Bronchial epithelial cell (primary cell): ENCODE data around the gene IQCH. TPM values are rescaled to one million over a fixed set of nuclear protein-coding genes. Genes with fewer than 3 reads are reported as not detected.

Experiments
- DNase-seq: peaks from one replicate; pipeline ENCODE4 v3.0.0-alpha.2; 2010; ENCODE audit warnings: low read depth
- FAIRE-seq: peaks from 2 replicates; lab custom pipeline; 2011; peaks lifted over from hg19 to GRCh38; lab: Jason Lieb, UNC
- H3K27me3 ChIP-seq: 2 replicates; pipeline ENCODE4 v1.5.1; 2011; ENCODE audit warnings: low read length; ENCODE audit not compliant: control insufficient read depth, insufficient read depth
- H3K36me3 ChIP-seq: 2 replicates; pipeline ENCODE4 v1.5.1; 2011; ENCODE audit warnings: low read length; ENCODE audit not compliant: control insufficient read depth, insufficient read depth
- H3K4me3 ChIP-seq: 2 replicates; pipeline ENCODE4 v1.5.1; 2011; ENCODE audit warnings: mild to moderate bottlenecking, low read depth, low read length, control low read depth
- CTCF ChIP-seq: IDR thresholded peaks from 2 replicates; pipeline ENCODE4 v1.5.1; 2011; ENCODE audit warnings: mild to moderate bottlenecking, moderate library complexity, low read length, control low read depth, inconsistent platforms; ENCODE audit not compliant: insufficient read depth, severe bottlenecking
- total RNA-seq: library from RNA; depleted of rRNA; stranded (reverse); fragments of >200 nt; gene quantifications from 2 replicates; pipeline ENCODE4 v1.2.1, GENCODE V29; 2014

Gene IQCH
- total RNA-seq, 1 donor from 2014 or later = 1.1 TPM

DNA sequence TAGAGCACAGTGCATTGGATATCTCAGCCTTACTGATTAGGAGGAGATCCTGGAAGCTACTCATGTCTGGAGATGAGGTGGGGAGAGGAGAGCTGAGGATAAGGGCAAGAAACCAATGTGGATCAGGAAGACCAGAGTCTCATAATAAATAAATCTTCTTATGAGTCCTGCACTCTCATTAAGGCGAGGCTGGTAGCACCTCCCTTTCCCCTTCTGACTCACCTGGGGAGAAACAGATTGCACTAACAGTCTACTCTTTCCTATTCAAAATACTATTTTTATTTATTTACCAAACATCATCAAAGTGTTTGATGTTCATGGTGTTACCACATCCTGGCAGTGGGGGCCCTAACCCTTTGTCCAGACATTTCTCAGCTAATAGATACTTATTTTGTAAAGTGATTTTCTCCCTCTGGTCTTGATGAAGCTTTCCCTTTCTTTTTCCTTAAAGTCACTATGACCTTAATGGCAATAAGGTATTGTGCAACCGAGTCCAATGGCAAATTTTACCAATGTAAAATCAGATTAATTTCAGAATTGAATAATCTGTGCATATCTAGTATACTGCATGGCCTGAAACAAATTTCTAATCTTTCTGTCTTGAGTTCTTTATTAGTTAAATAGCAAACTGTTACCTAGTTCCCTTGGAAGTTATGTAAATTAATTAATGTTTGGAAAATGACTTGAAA is 81.1 kb downstream of the IQCH start:
- peak; percentile 57 for DNase-seq
- Histone ChIP-seq H3K36me3 (no peaks in the 10 kb centered on the region), H3K27me3 (no peaks in the 10 kb centered on the region), H3K4me3 (no peak overlapping the region)
- TF ChIP-seq CTCF = no peak
- no peak for FAIRE-seq

GRCh38 chr15:67340630-67341029 is 86.0 kb downstream of the IQCH start:
- no peaks in the 10 kb centered on the region for H3K36me3 ChIP-seq
- H3K27me3 ChIP-seq = no peaks in the 10 kb centered on the region
- no peak for DNase-seq
- no peak overlapping the region for H3K4me3 ChIP-seq
- TF ChIP-seq CTCF = no peak
- no peak for FAIRE-seq

DNA sequence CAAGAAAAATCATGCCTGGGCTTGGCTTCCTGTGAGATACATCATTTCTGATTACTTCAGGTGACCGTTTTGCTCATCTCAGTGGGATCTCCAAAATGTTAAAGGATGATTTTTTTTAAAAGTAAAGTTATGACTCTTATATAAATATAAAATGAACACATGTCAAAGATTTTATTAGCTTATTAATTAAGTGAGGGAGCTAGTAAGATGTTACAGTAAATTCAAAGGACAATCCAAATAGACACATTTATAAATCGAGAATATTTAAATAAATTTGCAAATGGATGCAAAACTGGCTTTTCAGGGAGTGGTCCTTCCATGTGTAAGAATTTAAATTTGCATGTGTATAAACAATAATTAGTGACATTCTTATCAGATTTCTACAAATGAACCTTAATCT is 87.0 kb downstream of the IQCH start:
- H3K27me3 ChIP-seq = no peaks in the 10 kb centered on the region
- H3K4me3 ChIP-seq = no peak overlapping the region
- no peaks in the 10 kb centered on the region for H3K36me3 ChIP-seq
- FAIRE-seq (no peak), DNase-seq (no peak)
- no peak for TF ChIP-seq CTCF

- no peak for TF ChIP-seq CTCF
- FAIRE-seq (no peak), DNase-seq (no peak)
- Histone ChIP-seq H3K4me3 (no peak overlapping the region), H3K36me3 (no peaks in the 10 kb centered on the region), H3K27me3 (no peaks in the 10 kb centered on the region)
Measured at GRCh38 chr15:67343206-67343605, 88.6 kb downstream of the IQCH start.

GRCh38 chr15:67349634-67350033 is 95.0 kb downstream of the IQCH start:
- DNase-seq (no peak), FAIRE-seq (no peak)
- no peaks in the 10 kb centered on the region for H3K27me3 ChIP-seq
- no peak for TF ChIP-seq CTCF
- no peaks in the 10 kb centered on the region for H3K36me3 ChIP-seq
- no peak overlapping the region for H3K4me3 ChIP-seq

GRCh38 chr15:67350042-67350441 is 95.5 kb downstream of the IQCH start:
- FAIRE-seq (no peak), DNase-seq (no peak)
- Histone ChIP-seq H3K27me3 (no peaks in the 10 kb centered on the region), H3K4me3 (no peak overlapping the region), H3K36me3 (no peaks in the 10 kb centered on the region)
- no peak for TF ChIP-seq CTCF
